Measurements from ENCODE around the gene SCN11A. TPM values are rescaled to one million over a fixed set of nuclear protein-coding genes. Genes with fewer than 3 reads are reported as not detected.

Gene SCN11A
- 0.13 TPM for polyA plus RNA-seq (2012; ENCODE audit: missing spikeins)

GRCh38 chr3:39051649-39052561, at the start of gene SCN11A, which contains the start of gene WDR48:
TSS of gene SCN11A (minus strand) at chr3:39051944. CDS start at chr3:38950362, 101,582 bp downstream.
TSS of gene WDR48 (plus strand) at chr3:39052016. CDS start at chr3:39052026, 10 bp downstream.
- peak; percentile 94 for TF ChIP-seq POLR2A (IDR thresholded peaks at IDR 0.05; ENCODE audit: low read depth, low read length)
- peak; percentile 93 for TF ChIP-seq POLR2AphosphoS5 (IDR thresholded peaks at IDR 0.05; ENCODE audit: low read depth, low read length)
- TF ChIP-seq TAF1 (IDR thresholded peaks at IDR 0.05; ENCODE audit: borderline replicate concordance, low read depth, low read length): peak; percentile 91
- peak; percentile 99 for FAIRE-seq
- peak; percentile 85 for DNase-seq (ENCODE audit: insufficient read length)

- TF ChIP-seq TAF1 (IDR thresholded peaks at IDR 0.05; ENCODE audit: borderline replicate concordance, low read depth, low read length): no peak
- TF ChIP-seq POLR2AphosphoS5 (IDR thresholded peaks at IDR 0.05; ENCODE audit: low read depth, low read length): no peak
- no peak for TF ChIP-seq POLR2A (IDR thresholded peaks at IDR 0.05; ENCODE audit: low read depth, low read length)
- peak; percentile 79 for DNase-seq (ENCODE audit: insufficient read length)
- peak; percentile 83 for FAIRE-seq
Measured at GRCh38 chr3:39101022-39101689, 49.4 kb upstream of the SCN11A start.

GRCh38 chr3:39100500-39100886, 48.7 kb upstream of the SCN11A start:
- DNase-seq (ENCODE audit: insufficient read length): no peak
- TF ChIP-seq POLR2A (IDR thresholded peaks at IDR 0.05; ENCODE audit: low read depth, low read length) (no peak), POLR2AphosphoS5 (IDR thresholded peaks at IDR 0.05; ENCODE audit: low read depth, low read length) (no peak)
- no peak for FAIRE-seq

GRCh38 chr3:39099738-39100499, 48.2 kb upstream of the SCN11A start:
- TF ChIP-seq POLR2AphosphoS5 (IDR thresholded peaks at IDR 0.05; ENCODE audit: low read depth, low read length) (no peak), TAF1 (IDR thresholded peaks at IDR 0.05; ENCODE audit: borderline replicate concordance, low read depth, low read length) (no peak), POLR2A (IDR thresholded peaks at IDR 0.05; ENCODE audit: low read depth, low read length) (no peak)
- DNase-seq (ENCODE audit: insufficient read length) (no peak), FAIRE-seq (no peak)

GRCh38 chr3:39099242-39099641, 47.5 kb upstream of the SCN11A start:
- DNase-seq (ENCODE audit: insufficient read length): no peak
- FAIRE-seq: no peak
- TF ChIP-seq POLR2A (IDR thresholded peaks at IDR 0.05; ENCODE audit: low read depth, low read length) (no peak), POLR2AphosphoS5 (IDR thresholded peaks at IDR 0.05; ENCODE audit: low read depth, low read length) (no peak), TAF1 (IDR thresholded peaks at IDR 0.05; ENCODE audit: borderline replicate concordance, low read depth, low read length) (no peak)

GRCh38 chr3:39098473-39099000, 46.8 kb upstream of the SCN11A start:
- DNase-seq (ENCODE audit: insufficient read length): no peak
- no peak for FAIRE-seq
- TF ChIP-seq POLR2A (IDR thresholded peaks at IDR 0.05; ENCODE audit: low read depth, low read length) (no peak), POLR2AphosphoS5 (IDR thresholded peaks at IDR 0.05; ENCODE audit: low read depth, low read length) (no peak), TAF1 (IDR thresholded peaks at IDR 0.05; ENCODE audit: borderline replicate concordance, low read depth, low read length) (no peak)

- FAIRE-seq (no peak), DNase-seq (ENCODE audit: insufficient read length) (no peak)
- TF ChIP-seq TAF1 (IDR thresholded peaks at IDR 0.05; ENCODE audit: borderline replicate concordance, low read depth, low read length) (no peak), POLR2AphosphoS5 (IDR thresholded peaks at IDR 0.05; ENCODE audit: low read depth, low read length) (no peak), POLR2A (IDR thresholded peaks at IDR 0.05; ENCODE audit: low read depth, low read length) (no peak)
Measured at GRCh38 chr3:39097716-39098472, 46.1 kb upstream of the SCN11A start.

- no peak for DNase-seq (ENCODE audit: insufficient read length)
- TF ChIP-seq POLR2AphosphoS5 (IDR thresholded peaks at IDR 0.05; ENCODE audit: low read depth, low read length) (no peak), TAF1 (IDR thresholded peaks at IDR 0.05; ENCODE audit: borderline replicate concordance, low read depth, low read length) (no peak), POLR2A (IDR thresholded peaks at IDR 0.05; ENCODE audit: low read depth, low read length) (no peak)
- no peak for FAIRE-seq
Measured at GRCh38 chr3:39096775-39097174, 45.0 kb upstream of the SCN11A start.

GRCh38 chr3:39095778-39096177, 44.0 kb upstream of the SCN11A start:
- FAIRE-seq (no peak), DNase-seq (ENCODE audit: insufficient read length) (no peak)

More at GRCh38 chr3:39095778-39096177, 44.0 kb upstream of the SCN11A start:
- TF ChIP-seq TAF1 (IDR thresholded peaks at IDR 0.05; ENCODE audit: borderline replicate concordance, low read depth, low read length) (no peak), POLR2A (IDR thresholded peaks at IDR 0.05; ENCODE audit: low read depth, low read length) (no peak), POLR2AphosphoS5 (IDR thresholded peaks at IDR 0.05; ENCODE audit: low read depth, low read length) (no peak)

Data from GM12892 (cell line).